HG03575 (cell line): ENCODE data around the gene SLC19A3.
"Not testable (repeated sequence)": the region's sequence is repeated elsewhere in the genome, so short reads cannot be mapped to it uniquely, and the experiment has no call there.

Experiments
- ATAC-seq: cut with Tn5 transposase; IDR thresholded peaks from one replicate; pipeline ENCODE4 v1.9.1; 2021; ENCODE audit not compliant: unreplicated experiment, insufficient number of reproducible peaks, low FRiP score; ENCODE audit errors: extremely low read depth

SLC19A3 gene

DNA sequence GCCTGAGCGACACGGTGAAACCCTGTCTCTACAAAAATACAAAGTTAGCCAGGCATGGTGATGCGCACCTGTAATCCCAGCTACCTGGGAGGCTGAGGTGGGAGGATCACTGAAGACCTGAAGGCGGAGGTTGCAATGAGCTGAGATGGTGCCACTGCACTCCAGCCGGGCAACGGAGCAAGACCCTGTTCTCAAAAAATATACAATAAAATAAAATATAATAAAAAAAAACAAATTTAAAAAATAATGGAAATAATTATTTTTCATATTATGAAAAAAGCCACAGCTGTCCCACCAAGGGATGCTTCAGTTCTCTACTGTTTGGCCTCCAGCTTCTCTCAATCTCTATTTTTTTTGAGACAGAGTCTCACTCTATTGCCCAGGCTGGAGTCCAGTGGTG is 10.4 kb downstream of the SLC19A3 start:
- no peak for ATAC-seq

- no peak for ATAC-seq
Measured at GRCh38 chr2:227706859-227707258, 11.0 kb downstream of the SLC19A3 start.

DNA sequence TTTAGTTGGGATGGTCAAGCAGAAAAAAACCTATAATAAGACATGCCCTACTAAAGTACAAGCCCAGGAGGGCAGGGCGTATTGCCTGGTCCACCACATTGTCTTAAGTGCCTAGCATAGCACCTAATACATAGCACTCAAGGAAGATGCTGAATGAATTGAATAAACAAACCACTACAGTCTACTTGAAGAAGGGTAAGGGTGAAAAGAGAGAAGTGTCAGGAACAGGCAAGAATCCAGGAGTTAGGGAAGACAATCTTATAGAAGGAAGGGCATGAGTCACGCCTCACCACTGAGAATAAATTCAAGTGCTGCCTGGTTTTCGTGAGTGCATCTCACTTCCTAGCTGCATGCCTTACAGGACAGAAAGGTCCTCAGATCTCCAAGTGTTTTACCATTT is 13.9 kb downstream of the SLC19A3 start:
- no peak for ATAC-seq

DNA sequence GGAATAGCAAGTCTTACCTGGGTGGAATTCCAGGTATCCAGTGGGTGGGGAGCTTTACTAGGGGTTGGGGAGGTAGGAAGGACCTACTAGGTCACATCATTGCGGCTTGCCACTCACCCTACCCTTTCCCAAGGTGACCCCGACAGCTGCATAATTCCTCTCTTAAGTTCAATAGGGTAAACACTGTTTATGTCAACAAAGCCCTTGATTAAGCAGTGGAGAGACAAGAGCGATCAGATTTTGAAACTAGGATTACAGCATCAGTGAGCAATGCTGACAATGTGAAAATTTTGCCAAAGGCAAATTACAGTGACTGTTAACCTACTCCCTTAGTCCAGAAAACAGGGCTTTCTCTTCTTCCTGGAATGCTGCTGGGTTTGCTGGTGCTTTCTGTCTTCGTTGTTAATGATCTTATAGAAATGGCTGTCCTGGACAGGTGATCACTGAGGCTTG is 14.5 kb downstream of the SLC19A3 start:
- ATAC-seq, result no peak

- no peak for ATAC-seq
Measured at GRCh38 chr2:227701556-227701955, 16.3 kb downstream of the SLC19A3 start.

GRCh38 chr2:227696990-227697679 is 20.7 kb downstream of the SLC19A3 start:
- no peak for ATAC-seq

DNA sequence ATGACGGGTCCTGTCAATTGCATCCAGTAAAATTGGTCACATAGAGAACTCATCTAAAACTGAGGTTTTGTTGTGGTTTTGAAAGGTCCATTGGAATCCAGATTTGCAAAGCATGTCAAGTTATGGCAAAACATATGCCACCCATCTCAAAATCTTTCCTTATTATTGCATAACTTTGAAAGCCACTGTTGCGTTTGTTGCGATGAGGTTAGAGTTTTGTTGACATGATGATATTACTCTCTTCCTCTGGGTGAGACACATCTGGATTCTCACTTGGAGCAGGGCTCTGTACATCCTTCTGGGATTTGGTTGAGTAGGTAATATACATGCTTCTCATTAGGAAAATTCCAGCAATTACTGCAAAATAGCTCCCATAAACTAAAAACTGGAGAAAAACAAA is 30.6 kb downstream of the SLC19A3 start:
- no peak for ATAC-seq

DNA sequence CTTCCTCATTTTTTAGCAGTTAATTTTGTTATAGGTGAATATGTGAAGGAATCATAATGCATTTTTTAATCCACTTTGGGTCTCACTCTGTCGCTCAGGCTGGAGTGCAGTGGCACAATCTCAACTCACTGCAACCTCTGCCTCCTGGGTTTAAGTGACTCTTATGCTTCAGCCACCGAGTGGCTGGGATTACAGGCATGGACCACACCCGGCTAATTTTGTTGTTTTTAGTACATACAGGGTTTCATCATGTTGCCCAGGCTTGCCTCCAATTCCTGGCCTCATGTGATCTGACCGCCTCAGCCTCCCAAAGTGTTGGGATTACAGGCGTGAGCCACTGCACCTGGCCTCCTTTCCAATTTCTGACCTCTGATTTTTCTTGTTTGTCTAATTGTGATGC is 33.6 kb downstream of the SLC19A3 start:
- ATAC-seq, result no peak

GRCh38 chr2:227677928-227678327 is 39.9 kb downstream of the SLC19A3 start:
- no peak for ATAC-seq

- no peak for ATAC-seq
Measured at GRCh38 chr2:227674485-227674884, 43.3 kb downstream of the SLC19A3 start.

- ATAC-seq, result not testable (repeated sequence)
Measured at GRCh38 chr2:227673620-227674019, 44.2 kb downstream of the SLC19A3 start.

DNA sequence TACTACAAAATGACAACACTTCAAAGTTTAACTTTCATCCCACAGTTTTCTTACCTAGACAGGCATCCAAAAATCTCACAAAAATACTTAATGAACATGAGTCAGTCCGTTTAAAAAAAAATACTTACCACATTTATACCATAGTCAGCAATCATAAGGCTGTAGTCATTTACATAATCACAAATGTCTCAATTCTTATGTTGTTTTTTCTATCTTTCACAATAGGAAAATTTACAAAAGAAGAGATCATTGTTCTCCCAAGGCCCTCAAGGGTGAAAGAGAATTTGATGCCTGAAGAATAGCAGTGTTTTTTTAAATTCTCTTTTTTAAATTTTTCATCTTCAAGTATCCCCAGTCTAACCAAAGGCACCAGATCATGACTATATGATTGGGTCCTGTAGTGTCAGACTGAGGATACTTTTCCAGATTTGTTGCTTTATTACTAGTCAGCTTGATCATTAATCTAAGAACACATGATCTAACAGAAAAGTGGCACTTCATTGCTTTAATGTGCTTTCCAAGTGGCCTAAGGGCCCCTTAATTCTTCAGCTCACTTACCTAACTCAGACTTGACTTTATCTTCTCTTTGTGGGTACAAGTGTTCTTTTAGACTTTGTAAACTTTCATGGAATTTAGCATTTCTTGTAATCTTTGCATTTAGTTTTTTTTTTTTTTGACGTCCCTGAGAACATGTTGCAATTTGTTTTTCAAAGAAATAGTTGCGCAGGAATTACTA is 46.5 kb downstream of the SLC19A3 start:
- no peak for ATAC-seq

GRCh38 chr2:227666631-227667170 is 51.1 kb downstream of the SLC19A3 start, which contains the start of gene SCYGR5:
Gene SCYGR5, plus strand, starts transcription at chr2:227666804. Its CDS starts 0 bp downstream, at chr2:227666804.
- ATAC-seq, result not testable (repeated sequence)

DNA sequence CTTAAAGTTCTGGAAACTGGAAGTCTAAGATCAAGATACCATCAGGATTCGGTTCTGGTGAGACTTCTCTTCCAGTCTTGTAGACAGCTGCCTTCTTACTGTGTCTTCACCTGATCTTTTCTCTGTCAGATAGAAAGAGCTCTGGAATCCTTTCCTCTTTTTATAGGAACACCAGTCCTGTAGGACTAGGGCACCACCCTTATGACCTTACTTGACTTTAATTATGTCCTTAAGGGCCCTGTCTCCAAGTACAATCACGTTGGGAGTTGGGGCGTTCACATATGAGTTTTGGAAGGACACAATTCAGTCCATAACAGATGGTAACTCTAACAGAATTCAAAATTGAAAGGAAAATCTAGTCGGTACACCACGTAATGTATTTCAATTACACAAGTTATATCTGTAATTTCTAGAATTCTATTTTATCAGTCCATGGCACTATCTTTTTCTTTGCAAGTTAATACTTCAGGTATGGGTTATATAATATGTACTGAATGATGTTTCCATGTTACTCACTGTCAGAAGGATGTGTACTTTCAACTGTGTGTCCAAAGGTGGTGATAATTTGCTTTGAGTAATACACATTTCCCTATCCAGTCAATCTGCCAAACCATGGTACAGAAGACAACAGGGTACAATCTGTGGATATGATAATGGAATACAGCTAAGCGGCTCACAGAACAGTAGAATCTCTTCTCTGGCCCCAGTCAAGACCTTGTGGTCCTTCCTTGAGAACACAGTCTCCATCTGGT is 52.5 kb downstream of the SLC19A3 start:
- no peak for ATAC-seq

DNA sequence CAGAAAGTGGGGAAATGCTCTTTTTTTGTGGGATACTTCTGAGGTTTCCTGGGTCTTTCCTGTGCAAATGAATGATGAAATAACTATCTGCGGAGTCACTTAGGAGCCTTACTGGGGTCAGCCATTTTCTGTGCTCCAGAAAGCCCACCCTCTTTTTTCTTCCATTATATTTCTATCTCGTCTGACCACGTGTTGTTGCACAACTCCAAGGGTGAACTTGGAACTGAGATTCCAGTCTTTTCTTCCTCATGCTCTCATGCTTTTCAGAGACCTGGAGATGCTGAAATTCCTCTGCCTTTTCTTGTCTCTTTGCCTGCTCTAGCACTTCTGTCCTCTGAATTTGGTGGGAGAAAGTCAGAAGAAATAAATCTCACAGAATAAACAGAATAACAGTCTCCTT is 56.0 kb downstream of the SLC19A3 start:
- ATAC-seq, result no peak

GRCh38 chr2:227661025-227661649 is 56.7 kb downstream of the SLC19A3 start:
- ATAC-seq, result no peak

GRCh38 chr2:227657199-227657845 is 60.5 kb downstream of the SLC19A3 start:
- no peak for ATAC-seq

GRCh38 chr2:227655454-227655853 is 62.4 kb downstream of the SLC19A3 start:
- ATAC-seq, result no peak

GRCh38 chr2:227654426-227654825 is 63.4 kb downstream of the SLC19A3 start:
- ATAC-seq, result no peak
